AG09309 (cell line): ENCODE results near the gene KLHL29.

Experiments used
- DNase-seq: peaks from one replicate; pipeline ENCODE4 v3.0.0-alpha.2; 2010; ENCODE audit warnings: low read depth
- H3K4me3 ChIP-seq: 2 replicates; pipeline ENCODE4 v1.5.1; 2011; ENCODE audit warnings: mild to moderate bottlenecking, low read depth, low read length, moderate library complexity; ENCODE audit not compliant: control insufficient read depth
- CTCF ChIP-seq: IDR thresholded peaks from 2 replicates; pipeline ENCODE4 v1.5.1; 2011; ENCODE audit warnings: mild to moderate bottlenecking, low read depth, low read length, inconsistent platforms; ENCODE audit not compliant: insufficient read depth, control insufficient read depth; ENCODE audit errors: missing control alignments

KLHL29 gene

GRCh38 chr2:23513872-23514793 lies 129.2 kb downstream of the KLHL29 start:
- TF ChIP-seq CTCF = no peak
- DNase-seq = no peak
- H3K4me3 ChIP-seq = no peak overlapping the region

GRCh38 chr2:23516520-23517256 lies 131.7 kb downstream of the KLHL29 start:
- H3K4me3 ChIP-seq = no peak overlapping the region
- no peak for TF ChIP-seq CTCF
- no peak for DNase-seq

GRCh38 chr2:23518481-23519333 lies 133.7 kb downstream of the KLHL29 start:
- DNase-seq = no peak
- no peak for TF ChIP-seq CTCF
- no peak overlapping the region for H3K4me3 ChIP-seq

GRCh38 chr2:23519334-23519651 lies 134.3 kb downstream of the KLHL29 start:
- no peak for TF ChIP-seq CTCF
- DNase-seq = no peak
- H3K4me3 ChIP-seq = no peak overlapping the region

- no peak overlapping the region for H3K4me3 ChIP-seq
- no peak for TF ChIP-seq CTCF
- DNase-seq = no peak
Observed at GRCh38 chr2:23520256-23520655, 135.3 kb downstream of the KLHL29 start.

GRCh38 chr2:23521060-23521459 lies 136.1 kb downstream of the KLHL29 start:
- no peak for TF ChIP-seq CTCF
- no peak for DNase-seq
- H3K4me3 ChIP-seq = no peak overlapping the region
